ENCODE measurements around the gene LRRC26.

- no peak for TF ChIP-seq USF2 (IDR thresholded peaks at IDR 0.05)
- TF ChIP-seq MAFK (IDR thresholded peaks at IDR 0.05; ENCODE audit: partially characterized antibody), result no peak
- no peak for TF ChIP-seq CHD4 (IDR thresholded peaks at IDR 0.05; ENCODE audit: borderline replicate concordance)
- TF ChIP-seq POLR2AphosphoS2 (conservative IDR thresholded peaks at IDR 0.05; ENCODE audit: low read length), result no peak
- no peak for TF ChIP-seq HDAC2 (IDR thresholded peaks at IDR 0.05)
- no peak for TF ChIP-seq RFX5 (IDR thresholded peaks at IDR 0.05)
- TF ChIP-seq JUNB (IDR thresholded peaks at IDR 0.05), result no peak
- TF ChIP-seq, protein P1, sequence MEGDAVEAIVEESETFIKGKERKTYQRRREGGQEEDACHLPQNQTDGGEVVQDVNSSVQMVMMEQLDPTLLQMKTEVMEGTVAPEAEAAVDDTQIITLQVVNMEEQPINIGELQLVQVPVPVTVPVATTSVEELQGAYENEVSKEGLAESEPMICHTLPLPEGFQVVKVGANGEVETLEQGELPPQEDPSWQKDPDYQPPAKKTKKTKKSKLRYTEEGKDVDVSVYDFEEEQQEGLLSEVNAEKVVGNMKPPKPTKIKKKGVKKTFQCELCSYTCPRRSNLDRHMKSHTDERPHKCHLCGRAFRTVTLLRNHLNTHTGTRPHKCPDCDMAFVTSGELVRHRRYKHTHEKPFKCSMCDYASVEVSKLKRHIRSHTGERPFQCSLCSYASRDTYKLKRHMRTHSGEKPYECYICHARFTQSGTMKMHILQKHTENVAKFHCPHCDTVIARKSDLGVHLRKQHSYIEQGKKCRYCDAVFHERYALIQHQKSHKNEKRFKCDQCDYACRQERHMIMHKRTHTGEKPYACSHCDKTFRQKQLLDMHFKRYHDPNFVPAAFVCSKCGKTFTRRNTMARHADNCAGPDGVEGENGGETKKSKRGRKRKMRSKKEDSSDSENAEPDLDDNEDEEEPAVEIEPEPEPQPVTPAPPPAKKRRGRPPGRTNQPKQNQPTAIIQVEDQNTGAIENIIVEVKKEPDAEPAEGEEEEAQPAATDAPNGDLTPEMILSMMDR (IDR thresholded peaks at IDR 0.05), result no peak
- no peak for TF ChIP-seq POLR2A (IDR thresholded peaks at IDR 0.05; ENCODE audit: low read length)
- TF ChIP-seq JUN (IDR thresholded peaks at IDR 0.05), result no peak
- no peak for TF ChIP-seq ZSCAN20 (CRISPR knock-in tag; IDR thresholded peaks at IDR 0.05)
- no peak for TF ChIP-seq KDM1A (IDR thresholded peaks at IDR 0.05; ENCODE audit: low read depth)
- no peak for TF ChIP-seq RAD21 (conservative IDR thresholded peaks at IDR 0.05 in 1 of 2, IDR thresholded peaks at IDR 0.05 in 1 of 2)
These were observed 10.5 kb downstream of the LRRC26 start for GRCh38 chr9:137159105-137160053.

Measured in A549 (cell line).